Erythroblast (primary cell): ENCODE measurements around the gene ARRDC2.

Source experiments
- GATA1 ChIP-seq: IDR thresholded peaks from 2 replicates; pipeline ENCODE4 v1.6.1; 2011; ENCODE audit warnings: low read depth, mild to moderate bottlenecking, control low read depth, low read length, moderate library complexity
- POLR2A ChIP-seq: IDR thresholded peaks from 2 replicates; pipeline ENCODE4 v1.6.1; 2011; ENCODE audit warnings: mild to moderate bottlenecking, low read length

DNA sequence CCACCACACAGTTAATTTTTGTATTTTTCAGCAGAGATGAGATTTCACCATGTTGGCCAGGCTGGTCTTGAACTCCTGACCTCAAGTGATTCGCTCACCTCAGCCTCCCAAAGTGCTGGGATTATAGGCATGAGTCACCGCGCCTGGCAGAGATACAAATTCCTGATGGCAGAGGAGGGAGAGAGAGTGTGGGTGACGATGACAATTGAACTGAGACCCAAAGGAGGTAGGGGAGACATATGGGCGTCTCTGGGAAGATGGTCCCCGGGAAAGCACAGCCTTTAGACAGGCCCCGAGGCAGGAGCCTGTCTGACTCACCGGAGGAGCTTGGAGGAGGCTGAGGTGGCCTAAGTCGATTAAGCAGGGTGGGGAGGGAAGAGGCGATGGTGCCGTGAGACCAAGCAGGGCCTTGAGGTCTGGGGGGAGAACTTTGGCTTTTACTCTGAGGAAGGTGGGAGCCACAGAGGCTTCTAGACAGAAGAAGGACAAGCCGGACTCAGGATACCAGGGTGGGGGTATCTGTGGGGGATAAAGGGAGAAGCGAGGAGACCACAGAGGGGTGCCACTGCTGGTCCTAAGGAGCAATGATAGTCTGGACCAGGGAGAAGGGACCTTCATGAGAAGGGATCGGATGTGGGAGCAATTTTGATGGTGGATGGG, 38.2 kb downstream of the ARRDC2 start:
- no peak for TF ChIP-seq POLR2A
- TF ChIP-seq GATA1: no peak
